ENCODE results near the gene FKBP7.
"Not testable (repeated sequence)": the region's sequence is repeated elsewhere in the genome, so short reads cannot be mapped to it uniquely, and the experiment has no call there.

FKBP7 gene

DNA sequence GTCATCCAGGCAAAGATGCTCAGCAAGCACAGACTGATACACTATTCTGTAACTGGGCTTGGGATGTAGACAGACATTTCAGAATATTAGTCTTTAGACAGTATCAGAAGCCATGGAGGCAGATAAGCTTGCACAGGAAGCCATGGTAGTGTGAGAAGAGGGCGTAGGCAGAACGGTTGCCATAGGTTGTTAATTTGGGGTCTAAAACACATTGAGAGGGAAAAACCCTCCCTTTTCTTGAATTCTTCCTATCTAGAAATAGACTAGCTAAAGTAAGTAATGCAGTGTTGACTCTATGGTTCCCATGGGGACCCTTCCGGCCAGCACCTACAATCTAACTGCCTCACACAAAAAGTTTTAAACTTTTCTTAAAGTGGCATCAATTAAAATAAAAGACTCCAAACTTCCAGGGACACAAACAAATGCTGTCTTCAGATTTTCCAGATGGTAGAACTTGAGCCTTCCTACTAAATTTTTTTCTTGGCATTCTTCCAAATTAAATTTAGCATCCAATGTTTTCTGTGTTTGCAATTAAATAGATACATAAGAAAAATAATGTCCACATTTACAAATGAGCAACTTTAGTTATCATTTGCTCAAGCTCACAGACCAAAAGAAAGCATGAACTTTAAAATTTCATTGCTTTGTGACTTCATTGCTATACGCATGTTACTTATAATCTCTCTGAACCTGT, 29.3 kb downstream of the FKBP7 start:
- no peak for DNase-seq

GRCh38 chr2:178441426-178441825, 37.0 kb downstream of the FKBP7 start:
- no peak for DNase-seq

DNA sequence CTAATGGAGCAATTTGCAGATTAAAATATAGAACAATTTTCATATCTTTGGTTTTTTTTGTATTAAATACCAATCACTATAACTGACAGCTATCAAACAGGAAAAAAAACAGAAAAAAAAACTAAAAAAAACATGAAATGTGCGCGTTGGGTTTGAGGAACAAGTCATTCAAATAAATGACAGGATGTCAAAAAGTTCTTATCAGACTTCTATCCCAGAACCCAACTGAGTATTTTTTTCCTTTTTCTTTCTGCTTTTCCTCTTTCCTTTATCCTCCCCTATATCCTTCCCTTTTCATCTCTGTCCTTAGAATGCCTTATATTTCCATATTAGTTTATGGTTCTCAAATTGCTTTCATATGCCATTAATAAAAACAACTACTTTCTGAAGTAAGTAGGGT, 41.7 kb downstream of the FKBP7 start:
- DNase-seq, result no peak

DNA sequence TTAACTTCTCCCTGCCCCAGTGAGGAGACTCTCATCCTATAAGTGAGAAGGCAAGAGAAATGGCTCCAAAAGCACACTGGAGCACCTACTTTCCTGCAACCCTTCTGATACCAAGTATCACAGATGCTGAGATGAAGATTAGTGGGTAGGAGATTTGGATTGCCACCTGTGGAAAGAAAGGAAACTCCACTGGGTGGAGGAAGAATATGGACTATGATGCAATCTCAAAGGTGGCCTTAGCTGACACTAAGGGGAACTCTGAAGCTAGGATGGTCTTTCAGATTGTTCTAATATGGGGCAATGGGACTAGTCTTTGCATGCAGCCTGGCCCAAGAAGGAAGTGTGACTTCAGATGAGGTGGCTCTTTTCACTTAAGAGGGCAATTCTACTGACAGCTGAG, 49.1 kb downstream of the FKBP7 start:
- DNase-seq, result no peak

DNA sequence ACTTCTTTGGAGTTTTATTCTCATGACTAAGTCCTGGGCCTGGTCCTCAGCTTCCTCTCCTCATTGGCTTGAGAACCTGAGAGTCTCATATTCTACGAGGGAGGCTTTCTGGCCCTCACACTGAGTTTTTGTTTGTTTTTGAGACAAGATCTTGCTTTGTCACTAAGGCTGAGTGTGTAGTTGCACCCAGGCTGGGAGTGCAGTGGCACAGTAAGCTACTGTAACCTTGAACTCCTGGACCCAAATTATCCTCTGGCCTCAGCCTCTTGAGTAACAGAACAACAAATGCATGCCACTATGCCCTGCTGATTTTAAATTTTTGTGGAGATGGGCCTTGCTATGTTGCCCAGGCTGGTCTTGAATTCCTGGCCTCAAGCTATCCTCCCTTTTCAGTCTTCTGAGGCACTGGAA, 50.0 kb downstream of the FKBP7 start:
- no peak for DNase-seq

GRCh38 chr2:178427458-178427857, 50.9 kb downstream of the FKBP7 start:
- DNase-seq, result no peak

GRCh38 chr2:178426388-178426787, 52.0 kb downstream of the FKBP7 start:
- DNase-seq, result no peak

DNA sequence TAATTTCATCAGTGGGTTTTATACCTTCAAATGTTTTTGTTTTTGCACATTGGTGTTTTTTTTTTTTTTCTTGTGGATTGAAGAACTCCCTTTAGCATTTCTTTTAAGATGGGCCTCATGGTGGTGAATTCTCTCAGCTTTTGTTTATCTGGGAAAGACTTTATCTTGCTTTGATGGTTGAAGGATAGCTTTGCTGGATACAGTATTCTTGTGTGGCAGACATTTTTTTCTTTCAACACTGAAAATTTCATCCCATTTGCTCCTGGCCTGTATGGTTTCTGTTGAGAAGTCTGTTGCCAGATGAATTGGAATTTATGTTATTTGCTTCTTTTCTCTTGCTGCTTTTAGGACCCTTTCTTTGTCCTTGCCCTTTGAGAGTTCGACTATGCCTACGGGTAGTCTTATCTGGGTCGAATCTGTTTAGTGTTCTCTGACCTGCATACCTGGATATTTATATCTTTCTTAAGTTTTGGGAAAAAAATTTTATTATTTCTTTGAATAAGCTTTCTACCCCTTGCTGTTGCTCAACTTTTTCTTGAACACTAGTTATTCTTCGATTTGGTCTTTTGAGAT, 53.1 kb downstream of the FKBP7 start:
- no peak for DNase-seq

DNA sequence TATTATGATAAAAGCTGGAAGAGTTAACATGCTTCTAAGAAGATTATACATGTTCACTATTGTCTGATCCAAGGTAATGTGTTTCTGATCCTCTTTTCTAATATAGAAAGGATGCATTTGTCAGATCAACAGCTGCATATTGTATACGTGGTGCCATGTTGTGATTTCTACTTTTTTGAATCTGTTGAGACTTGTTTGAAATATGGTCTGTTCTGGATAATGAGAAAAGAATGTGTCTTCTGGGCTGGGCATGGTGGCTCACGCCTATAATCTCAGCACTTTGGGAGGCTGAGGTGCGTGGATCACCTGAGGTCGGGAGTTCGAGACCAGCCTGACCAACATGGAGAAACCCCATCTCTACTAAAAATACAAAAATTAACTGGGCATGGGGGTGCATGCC, 54.7 kb downstream of the FKBP7 start:
- DNase-seq, result not testable (repeated sequence)

- no peak for DNase-seq
These were observed 56.3 kb downstream of the FKBP7 start for GRCh38 chr2:178422097-178422496.

GRCh38 chr2:178420463-178420999, 57.9 kb downstream of the FKBP7 start:
- no peak for DNase-seq

DNA sequence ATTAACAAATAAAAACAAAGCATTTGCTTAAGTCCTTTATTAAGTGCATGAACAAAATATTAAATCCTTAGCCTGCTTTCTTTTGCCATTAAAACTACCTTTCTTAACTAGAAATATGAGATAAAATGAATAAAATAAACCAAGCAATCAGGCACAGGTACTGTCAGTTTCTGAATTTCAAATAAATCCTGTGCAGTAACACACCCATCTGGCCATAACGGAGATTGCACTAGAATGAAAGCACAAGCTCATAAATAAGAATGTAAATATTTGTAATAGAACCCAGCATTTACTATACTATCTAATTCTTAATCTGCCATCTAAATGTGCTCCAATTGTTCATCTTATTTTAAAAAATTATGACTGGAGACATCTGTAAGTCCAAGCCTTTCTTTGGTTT, 59.3 kb downstream of the FKBP7 start:
- peak in 1 of 2 experiments; percentile 19 for DNase-seq

DNA sequence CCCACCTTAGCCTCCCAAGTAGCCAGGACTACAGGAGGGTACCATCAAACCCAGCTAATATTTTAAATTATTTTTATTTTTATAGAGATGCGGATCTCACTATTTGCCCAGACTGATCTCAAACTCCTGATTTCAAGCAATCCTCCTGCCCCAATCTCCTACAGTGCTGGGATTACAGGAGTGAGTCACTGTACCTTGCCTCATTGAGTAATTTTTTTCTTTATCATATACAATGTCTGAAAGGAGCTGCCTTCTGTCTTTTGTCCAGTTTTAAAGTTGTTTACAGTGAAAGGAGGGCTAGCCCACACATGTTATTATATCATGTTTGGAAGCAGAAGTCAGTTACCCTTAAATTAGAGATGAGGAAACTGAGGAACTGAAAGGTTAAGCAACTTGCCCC, 60.0 kb downstream of the FKBP7 start:
- no peak for DNase-seq

- no peak for DNase-seq
These were observed 60.5 kb downstream of the FKBP7 start for GRCh38 chr2:178417916-178418315.

- DNase-seq, result no peak
These were observed 62.4 kb downstream of the FKBP7 start for GRCh38 chr2:178415979-178416378.

GRCh38 chr2:178414266-178415247, 63.8 kb downstream of the FKBP7 start:
- DNase-seq, result peak; percentile 77 to 95

Data from NCI-H524 (cell line).